Pulmonary artery endothelial cell (primary cell): ENCODE data around the gene ASB7. TPM values are rescaled to one million over a fixed set of nuclear protein-coding genes. Genes with fewer than 3 reads are reported as not detected.

Experiments
- DNase-seq: peaks from one replicate; pipeline ENCODE4 v3.0.0-alpha.2; 2011; ENCODE audit warnings: low read depth, low spot score
- total RNA-seq: library from RNA; depleted of rRNA; stranded (reverse); fragments of >200 nt; gene quantifications from 2 replicates; pipeline ENCODE4 v1.2.3, GENCODE V29; 2014

Gene ASB7
- total RNA-seq, 1 donor from 2014 or later: 15.1 TPM

- no peak for DNase-seq
These were observed 5.6 kb upstream of the ASB7 start for GRCh38 chr15:100596792-100597191.

DNA sequence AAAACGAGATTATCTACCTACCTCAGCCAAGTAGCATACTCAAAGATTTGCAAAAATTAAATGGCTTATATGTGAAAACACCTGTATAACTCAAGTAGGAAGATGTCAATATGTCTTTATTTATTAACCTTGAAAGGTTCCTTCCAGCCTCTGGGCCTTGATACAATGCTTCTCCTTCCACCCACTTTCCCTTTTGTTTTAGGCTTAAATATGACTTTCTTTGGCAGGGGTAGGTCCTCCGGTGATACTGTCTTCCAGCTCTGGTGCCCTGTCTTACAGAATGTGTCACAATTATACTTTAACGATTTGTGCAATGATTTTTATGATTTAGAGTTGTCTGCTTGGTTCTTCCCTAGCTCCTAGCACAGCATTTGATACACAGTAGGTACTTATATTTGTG is 4.5 kb upstream of the ASB7 start:
- DNase-seq: no peak

GRCh38 chr15:100598655-100599054 is 3.7 kb upstream of the ASB7 start:
- DNase-seq: no peak

DNA sequence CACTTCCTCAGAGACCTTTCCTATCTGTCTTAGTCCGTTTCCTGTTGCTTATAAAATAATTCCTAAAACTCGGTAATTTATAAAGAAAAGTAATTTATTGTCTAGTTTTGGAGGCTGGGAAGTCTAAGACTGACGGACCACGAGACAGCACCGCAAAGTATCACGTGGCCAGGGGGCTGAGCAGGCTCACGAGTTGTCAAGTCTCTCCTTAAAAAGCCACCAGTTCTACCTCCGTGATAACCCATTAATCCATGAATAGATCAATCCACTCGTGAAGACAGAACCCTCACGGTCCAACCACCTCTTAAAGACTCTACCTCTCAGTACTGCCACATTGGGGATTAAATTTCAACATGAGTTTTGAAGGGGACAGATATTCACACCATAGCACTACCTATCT is 1.2 kb upstream of the ASB7 start:
- no peak for DNase-seq

DNA sequence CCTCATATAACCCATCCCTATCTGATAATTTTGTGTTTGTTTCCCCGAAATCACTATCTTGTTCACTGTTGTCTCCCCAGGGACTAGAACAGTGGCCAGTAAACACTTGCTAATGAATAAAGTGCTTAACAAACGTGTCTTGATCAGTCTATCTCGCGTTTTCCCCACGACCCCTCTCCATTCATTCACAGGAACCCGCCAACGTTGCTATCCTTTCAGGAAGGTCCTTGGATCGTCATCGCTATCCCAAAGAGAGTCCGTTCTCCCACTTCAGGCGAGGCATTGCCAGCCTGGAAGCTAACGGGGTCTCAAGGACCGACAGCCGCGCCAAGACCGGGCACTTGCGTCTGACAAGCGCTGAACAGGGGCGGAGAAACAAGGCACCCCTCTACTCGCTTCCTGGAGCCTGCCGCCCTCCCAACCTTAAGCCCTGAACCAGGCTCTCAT is 749 bp upstream of the ASB7 start:
- DNase-seq: peak; percentile 1

DNA sequence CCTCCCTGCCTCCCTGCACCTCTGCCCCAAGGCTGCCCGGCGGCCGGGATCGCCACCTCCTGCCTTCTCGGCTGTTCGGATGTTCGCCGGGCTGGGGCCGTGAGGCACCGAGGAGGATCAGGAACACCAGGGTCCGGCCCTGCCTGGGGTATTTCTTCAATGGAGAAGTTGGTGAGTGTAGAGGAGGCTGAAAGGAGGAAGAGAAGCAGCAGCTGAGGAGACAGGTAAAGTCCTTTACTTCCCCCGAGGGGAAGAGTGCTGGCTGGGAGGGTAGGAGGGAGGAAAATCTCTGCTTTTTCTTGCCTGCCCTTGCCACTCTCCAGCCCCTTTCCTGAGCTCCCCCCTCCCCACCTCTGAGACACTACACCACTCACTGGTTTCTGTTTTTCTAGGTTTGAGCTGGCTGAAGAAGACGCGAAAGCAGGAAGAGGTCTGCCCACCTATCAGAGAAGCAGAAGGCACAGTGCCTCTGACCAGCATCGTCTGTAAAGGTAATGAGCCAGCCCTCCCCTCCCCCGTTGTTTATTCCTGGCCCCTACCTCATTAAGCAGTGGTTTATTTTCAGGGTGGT is 519 bp downstream of the ASB7 start:
- DNase-seq: peak; percentile 1

DNA sequence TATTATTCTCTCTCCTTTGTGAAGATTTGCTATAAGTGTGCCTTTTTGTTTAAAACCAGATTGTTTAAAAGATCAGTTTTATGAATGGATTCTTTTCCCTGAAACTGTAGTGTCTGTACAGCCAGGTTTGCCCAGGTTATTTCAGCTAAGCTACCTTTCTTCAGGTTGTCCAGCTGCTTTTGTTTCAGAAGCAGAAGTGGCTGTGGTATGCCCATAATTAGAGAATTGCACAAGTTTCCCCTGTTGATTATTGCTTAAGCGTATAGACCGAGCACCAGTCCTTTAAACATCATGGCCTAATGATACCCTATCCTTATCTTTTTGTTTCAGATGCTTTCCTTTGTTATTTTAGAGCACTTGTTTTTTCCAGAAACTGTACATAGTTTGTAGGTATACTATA is 10.2 kb downstream of the ASB7 start:
- no peak for DNase-seq

- DNase-seq: no peak
These were observed 10.8 kb downstream of the ASB7 start for GRCh38 chr15:100613208-100613607.

GRCh38 chr15:100614336-100614735 is 11.9 kb downstream of the ASB7 start:
- DNase-seq: no peak

DNA sequence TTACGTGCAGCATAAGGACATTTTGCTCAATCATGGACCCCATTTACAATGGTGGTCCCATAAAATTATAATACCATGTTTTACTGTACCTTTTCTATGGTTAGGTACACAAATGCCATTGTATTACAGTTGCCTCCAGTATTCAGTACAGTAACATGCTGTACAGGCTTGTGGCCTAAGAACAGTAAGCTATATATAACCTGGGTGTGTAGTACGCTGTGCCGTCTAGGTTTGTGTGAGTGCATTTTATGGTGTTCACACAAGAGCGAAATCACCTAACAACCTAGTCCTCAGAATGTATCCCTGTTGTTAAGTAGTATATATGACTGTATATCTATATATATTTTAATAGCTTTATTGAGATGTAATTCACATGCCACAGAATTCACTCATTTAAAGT is 12.5 kb downstream of the ASB7 start:
- DNase-seq: no peak

GRCh38 chr15:100615801-100616200 is 13.4 kb downstream of the ASB7 start:
- no peak for DNase-seq

- no peak for DNase-seq
These were observed 14.3 kb downstream of the ASB7 start for GRCh38 chr15:100616700-100617099.

DNA sequence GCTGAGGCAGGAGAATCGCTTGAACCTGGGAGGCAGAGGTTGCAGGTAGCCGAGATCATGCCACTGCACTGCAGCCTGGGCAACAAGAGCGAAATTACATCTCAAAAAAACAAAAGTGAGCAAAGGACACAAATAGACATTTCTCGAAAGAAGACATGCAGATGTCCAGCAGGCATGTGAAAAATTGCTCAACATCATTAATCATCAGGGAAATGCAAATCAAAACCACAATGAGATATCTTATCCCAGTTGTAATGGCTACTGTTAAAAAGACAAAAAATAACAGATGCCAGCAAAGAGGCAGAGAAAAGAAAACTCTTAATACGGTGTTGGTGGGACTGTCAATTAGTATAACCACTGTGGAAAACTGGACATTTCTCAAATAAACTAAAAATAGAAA is 20.9 kb downstream of the ASB7 start:
- no peak for DNase-seq

DNA sequence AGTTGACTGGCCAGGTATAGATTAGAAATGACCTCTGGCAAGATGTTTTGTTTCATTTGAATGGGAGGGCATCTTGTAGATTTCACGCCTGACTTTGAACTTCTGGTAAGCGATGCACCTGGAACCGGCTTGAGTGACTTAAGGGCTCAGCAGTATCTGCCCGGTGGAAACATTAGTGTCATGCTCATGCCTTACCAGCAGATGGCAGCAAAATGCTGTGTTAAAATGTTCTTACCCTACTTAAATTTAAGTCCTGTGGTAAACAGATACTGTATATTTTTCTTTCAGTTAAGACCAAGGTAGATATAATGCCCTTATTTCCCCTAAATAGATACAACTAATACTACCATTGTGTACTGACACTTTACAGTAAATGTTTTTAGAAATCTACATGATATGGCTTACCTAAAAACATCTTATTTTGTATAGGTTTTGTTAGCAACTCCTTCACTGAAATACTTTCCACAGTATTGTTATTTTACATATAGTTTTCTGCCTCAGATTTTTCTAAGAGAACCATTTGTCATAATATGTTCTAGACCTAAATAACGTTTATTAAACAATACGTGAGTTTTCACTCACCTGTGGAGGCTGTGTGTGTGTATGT is 25.5 kb downstream of the ASB7 start:
- DNase-seq: peak; percentile 48

DNA sequence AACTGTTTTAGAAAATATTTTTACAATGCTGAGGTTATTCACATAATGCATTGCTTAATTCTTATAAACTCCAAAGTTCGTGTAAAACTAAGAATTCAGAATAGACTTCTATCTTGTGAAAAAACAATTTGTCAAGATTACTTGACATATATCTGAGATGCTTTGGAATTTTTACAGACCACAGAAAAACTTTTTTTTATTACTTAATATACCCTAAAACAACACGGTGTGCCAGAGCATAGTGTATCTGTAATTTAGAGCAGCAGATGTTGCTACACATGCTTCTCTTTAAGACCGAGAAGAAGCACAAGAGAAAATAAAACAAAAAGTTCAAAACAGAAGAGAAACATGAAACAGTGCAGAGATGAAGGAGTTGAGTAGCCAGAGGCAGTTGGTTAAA is 26.4 kb downstream of the ASB7 start:
- no peak for DNase-seq

DNA sequence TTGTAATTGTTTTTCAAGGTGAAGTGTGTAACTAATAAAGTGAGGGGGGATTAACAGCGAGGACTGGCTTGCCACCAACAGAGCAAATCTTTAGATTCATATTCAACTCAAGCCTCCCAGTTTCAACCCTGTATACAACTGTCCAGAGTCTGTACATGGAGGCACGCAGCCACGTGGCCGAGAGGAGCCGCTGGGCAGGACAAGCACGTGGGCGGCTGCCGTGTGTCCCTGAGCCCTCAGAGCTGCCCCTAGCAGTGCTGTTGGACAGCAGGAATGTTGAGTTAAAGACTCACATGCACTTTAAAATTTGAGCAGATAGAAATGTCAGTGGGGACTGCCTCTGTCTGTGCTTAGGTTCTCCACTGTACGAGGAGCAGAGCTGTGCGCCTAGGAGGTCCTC is 29.4 kb downstream of the ASB7 start:
- DNase-seq: no peak

DNA sequence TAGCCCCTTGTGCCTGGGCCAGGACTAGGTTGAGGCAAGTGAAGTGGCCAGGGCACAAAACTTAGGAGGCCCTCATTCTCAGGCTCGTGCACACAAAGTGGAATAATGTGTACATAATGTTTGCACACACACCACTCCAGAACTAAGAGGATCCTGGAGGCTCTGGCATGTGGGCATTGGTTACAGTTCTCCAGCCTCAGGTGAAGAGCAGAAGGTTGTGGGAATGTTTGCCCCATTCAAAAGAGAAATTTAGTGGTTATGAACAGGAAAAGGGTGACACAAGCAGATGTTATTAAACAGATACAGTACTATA is 31.3 kb downstream of the ASB7 start:
- no peak for DNase-seq

DNA sequence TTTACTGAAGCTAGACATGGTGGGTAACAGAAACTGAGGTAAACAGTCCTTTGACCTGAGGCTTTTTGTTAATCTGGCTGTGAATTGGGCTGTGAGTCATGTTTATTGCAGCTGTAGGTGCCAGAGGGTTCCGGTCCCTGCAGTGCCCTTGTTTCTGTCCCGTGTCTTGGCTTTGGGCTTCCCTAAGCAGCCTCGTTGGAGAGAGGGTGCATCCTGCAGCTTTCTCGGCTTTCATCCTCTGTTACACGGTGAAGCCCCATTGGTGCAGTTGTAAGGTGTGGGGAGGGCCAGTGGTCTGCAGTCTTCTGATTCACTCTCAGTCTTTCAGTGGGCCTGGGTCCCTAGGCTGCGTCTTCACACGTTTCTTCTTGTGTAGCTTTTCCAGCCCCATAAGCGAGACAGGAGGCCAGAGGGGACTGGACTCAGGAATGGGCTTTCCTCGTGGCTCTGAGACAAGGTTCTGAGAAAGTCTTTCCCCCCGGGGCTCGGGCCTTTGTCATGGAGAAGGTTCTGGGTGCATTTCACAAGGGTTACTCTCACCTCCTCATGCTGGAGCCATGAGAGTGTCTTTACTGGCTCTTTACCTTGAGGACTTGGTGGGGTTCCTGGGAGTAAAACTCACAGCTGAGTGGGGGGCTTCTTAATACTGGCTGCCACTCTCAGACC is 33.1 kb downstream of the ASB7 start:
- DNase-seq: no peak

- DNase-seq: no peak
These were observed 35.9 kb downstream of the ASB7 start for GRCh38 chr15:100638177-100638730.

DNA sequence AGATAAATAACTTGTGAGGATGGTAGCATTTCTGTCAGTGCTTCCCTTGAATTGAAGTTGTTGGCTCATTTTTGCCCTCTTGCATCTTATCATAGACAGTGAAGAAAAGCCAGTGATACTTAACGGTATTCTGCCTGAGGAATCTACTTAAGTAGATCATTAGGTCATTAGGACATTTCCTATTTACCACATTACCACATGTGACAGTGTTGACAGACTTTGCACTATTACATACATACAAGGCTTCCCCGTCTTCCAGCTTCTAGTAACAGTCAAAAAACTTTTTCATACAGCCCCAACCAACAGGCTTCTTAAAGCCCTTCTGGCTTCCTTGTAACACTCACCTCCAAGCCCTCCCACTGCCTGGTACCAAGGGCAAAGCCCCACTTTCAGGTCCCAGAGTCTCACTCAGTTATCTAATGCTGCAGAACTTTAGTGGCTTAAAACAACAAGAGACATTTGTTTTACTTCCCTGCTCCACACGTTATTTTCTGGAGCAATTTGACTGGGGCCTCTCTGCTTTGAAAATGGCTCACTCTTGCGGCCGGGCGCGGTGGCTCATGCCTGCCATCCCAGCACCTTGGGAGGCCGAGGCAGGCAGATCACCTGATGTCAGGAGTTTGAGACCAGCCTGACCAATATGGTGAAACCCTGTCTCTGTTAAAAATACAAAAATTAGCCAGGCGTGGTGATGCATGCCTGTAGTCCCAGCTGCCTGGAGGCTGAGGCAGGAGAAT is 40.0 kb downstream of the ASB7 start:
- no peak for DNase-seq

DNA sequence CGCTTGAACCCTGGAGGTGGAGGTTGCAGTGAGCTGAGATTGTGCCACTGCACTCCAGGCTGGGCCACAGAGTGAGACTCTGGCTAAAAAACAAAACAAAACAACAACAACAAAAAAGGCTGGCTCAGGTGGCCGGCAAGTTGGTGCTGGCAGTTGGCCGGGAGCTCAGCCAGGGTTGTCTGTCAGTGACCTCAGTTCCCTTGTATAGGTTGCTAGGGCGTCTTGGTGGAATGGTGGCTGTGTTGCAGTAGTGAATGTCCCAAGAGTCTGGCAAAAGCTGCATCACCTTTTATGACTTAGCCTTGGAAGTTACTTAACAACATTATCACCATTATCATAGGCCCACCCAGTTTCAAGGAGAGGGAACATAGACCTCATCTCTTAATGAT is 40.6 kb downstream of the ASB7 start:
- no peak for DNase-seq

GRCh38 chr15:100645671-100646070 is 43.3 kb downstream of the ASB7 start:
- DNase-seq: no peak
